ENCODE data around the gene CCDC85B. TPM values are rescaled to one million over a fixed set of nuclear protein-coding genes. Genes with fewer than 3 reads are reported as not detected.

The CCDC85B gene
- total RNA-seq, 1 experiment from 2014 or later, result 55.3 TPM

DNA sequence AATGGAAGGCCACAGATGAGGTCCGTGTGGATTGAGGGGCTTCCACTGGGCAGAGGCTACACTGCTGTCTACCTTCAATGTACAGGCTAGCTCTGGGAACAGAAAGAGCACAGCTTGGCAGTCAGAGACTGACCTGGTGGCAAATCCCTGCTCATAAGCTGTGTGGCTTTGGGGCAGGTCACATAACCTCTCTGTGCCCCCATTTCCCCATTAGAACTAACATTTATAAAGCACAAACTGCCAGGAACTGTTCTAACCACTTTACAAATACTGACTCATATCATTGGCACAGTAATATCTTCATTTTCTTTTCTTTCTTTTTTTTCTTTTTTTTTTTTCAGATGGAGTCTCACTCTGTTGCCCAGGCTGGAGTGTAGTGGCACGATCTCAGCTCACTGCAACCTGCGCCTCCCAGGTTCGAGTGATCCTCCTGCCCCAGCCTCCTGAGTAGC, 6.6 kb downstream of the CCDC85B start:
- ChIA-PET POLR2A (no interaction called here), CTCF (interaction anchor here (2.8 to 4.8 kb wide), 2 partner anchors 7 to 13 kb away, joined by 31 to 47 read pairs; partner anchors contain the start of genes CCDC85B and FIBP)
- H3K4me1 Mint-ChIP-seq, result peaks cover 23% of the 10 kb centered on the region
- ATAC-seq, result no peak
- peaks cover 2% of the 10 kb centered on the region for H3K36me3 Mint-ChIP-seq
- peaks cover 48% of the 10 kb centered on the region for H3K27me3 Mint-ChIP-seq (ENCODE audit: low read depth)
- H3K9me3 Mint-ChIP-seq, result no peaks in the 10 kb centered on the region
- no peak overlapping the region for H3K27ac Mint-ChIP-seq
- no peak for TF ChIP-seq PRRX2 (CRISPR knock-in tag; IDR thresholded peaks at IDR 0.05)
- TF ChIP-seq ZNF263 (CRISPR knock-in tag; IDR thresholded peaks at IDR 0.05; ENCODE audit: low read depth), result no peak
- no peak for TF ChIP-seq TCF7 (CRISPR knock-in tag; IDR thresholded peaks at IDR 0.05; ENCODE audit: low read depth)
- TF ChIP-seq, protein P1, sequence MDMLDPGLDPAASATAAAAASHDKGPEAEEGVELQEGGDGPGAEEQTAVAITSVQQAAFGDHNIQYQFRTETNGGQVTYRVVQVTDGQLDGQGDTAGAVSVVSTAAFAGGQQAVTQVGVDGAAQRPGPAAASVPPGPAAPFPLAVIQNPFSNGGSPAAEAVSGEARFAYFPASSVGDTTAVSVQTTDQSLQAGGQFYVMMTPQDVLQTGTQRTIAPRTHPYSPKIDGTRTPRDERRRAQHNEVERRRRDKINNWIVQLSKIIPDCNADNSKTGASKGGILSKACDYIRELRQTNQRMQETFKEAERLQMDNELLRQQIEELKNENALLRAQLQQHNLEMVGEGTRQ (CRISPR knock-in tag; IDR thresholded peaks at IDR 0.05), result no peak
- TF ChIP-seq CREM (CRISPR knock-in tag; IDR thresholded peaks at IDR 0.05), result no peak
- TF ChIP-seq ZNF232 (CRISPR knock-in tag; IDR thresholded peaks at IDR 0.05), result no peak
- TF ChIP-seq, protein P2, sequence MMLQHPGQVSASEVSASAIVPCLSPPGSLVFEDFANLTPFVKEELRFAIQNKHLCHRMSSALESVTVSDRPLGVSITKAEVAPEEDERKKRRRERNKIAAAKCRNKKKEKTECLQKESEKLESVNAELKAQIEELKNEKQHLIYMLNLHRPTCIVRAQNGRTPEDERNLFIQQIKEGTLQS (CRISPR knock-in tag; conservative IDR thresholded peaks at IDR 0.05), result no peak
- TF ChIP-seq JUN (CRISPR knock-in tag; IDR thresholded peaks at IDR 0.05), result no peak
- TF ChIP-seq ZNF121 (CRISPR knock-in tag; IDR thresholded peaks at IDR 0.05), result no peak
- no peak for TF ChIP-seq SP1 (CRISPR knock-in tag; conservative IDR thresholded peaks at IDR 0.05)
- no peak for TF ChIP-seq EMX1 (CRISPR knock-in tag; IDR thresholded peaks at IDR 0.05)
- TF ChIP-seq SMAD3 (CRISPR knock-in tag; IDR thresholded peaks at IDR 0.05; ENCODE audit: borderline replicate concordance), result no peak
- TF ChIP-seq CREB1 (CRISPR knock-in tag; IDR thresholded peaks at IDR 0.05), result no peak
- TF ChIP-seq JAZF1 (CRISPR knock-in tag; IDR thresholded peaks at IDR 0.05), result no peak
- TF ChIP-seq, protein P3, sequence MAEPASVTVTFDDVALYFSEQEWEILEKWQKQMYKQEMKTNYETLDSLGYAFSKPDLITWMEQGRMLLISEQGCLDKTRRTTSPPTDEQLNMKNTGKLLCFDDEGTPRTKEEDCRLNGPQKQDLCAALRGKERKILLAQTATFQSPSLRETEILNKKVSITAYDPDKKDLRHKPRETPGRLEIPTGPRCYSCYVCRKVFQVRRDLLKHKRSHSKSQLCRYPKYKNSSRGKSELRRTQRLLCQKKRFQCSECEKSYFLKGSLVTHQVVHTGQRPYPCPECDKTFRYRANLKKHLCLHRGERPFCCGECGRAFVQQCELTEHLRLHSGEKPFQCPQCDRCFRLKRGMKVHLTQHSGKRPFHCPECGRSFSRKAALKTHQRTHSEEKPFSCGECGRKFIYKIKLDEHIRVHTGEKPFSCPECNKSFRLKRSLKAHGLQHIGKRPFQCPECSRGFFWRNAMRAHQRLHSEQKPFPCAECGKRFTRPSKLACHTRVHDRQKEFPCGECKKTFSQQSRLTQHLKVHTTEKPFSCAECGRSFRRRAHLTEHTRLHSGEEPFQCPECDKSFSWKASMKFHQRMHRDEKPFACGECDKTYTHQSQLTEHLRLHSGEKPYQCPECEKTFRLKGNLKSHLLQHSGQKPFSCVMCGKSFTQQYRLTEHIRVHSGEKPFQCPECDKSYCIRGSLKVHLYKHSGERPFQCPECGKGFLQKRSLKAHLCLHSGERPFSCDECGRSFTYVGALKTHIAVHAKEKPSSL (CRISPR knock-in tag; conservative IDR thresholded peaks at IDR 0.05), result no peak
- TF ChIP-seq TEAD1 (CRISPR knock-in tag; IDR thresholded peaks at IDR 0.05), result no peak
- TF ChIP-seq, protein P4, sequence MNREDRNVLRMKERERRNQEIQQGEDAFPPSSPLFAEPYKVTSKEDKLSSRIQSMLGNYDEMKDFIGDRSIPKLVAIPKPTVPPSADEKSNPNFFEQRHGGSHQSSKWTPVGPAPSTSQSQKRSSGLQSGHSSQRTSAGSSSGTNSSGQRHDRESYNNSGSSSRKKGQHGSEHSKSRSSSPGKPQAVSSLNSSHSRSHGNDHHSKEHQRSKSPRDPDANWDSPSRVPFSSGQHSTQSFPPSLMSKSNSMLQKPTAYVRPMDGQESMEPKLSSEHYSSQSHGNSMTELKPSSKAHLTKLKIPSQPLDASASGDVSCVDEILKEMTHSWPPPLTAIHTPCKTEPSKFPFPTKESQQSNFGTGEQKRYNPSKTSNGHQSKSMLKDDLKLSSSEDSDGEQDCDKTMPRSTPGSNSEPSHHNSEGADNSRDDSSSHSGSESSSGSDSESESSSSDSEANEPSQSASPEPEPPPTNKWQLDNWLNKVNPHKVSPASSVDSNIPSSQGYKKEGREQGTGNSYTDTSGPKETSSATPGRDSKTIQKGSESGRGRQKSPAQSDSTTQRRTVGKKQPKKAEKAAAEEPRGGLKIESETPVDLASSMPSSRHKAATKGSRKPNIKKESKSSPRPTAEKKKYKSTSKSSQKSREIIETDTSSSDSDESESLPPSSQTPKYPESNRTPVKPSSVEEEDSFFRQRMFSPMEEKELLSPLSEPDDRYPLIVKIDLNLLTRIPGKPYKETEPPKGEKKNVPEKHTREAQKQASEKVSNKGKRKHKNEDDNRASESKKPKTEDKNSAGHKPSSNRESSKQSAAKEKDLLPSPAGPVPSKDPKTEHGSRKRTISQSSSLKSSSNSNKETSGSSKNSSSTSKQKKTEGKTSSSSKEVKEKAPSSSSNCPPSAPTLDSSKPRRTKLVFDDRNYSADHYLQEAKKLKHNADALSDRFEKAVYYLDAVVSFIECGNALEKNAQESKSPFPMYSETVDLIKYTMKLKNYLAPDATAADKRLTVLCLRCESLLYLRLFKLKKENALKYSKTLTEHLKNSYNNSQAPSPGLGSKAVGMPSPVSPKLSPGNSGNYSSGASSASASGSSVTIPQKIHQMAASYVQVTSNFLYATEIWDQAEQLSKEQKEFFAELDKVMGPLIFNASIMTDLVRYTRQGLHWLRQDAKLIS (CRISPR knock-in tag; IDR thresholded peaks at IDR 0.05; ENCODE audit: borderline replicate concordance), result no peak
- no peak for TF ChIP-seq TEAD4 (CRISPR knock-in tag; IDR thresholded peaks at IDR 0.05)
- H3K4me3 Mint-ChIP-seq, result no peak overlapping the region
- no peak for DNase-seq (ENCODE audit: low spot score)

DNA sequence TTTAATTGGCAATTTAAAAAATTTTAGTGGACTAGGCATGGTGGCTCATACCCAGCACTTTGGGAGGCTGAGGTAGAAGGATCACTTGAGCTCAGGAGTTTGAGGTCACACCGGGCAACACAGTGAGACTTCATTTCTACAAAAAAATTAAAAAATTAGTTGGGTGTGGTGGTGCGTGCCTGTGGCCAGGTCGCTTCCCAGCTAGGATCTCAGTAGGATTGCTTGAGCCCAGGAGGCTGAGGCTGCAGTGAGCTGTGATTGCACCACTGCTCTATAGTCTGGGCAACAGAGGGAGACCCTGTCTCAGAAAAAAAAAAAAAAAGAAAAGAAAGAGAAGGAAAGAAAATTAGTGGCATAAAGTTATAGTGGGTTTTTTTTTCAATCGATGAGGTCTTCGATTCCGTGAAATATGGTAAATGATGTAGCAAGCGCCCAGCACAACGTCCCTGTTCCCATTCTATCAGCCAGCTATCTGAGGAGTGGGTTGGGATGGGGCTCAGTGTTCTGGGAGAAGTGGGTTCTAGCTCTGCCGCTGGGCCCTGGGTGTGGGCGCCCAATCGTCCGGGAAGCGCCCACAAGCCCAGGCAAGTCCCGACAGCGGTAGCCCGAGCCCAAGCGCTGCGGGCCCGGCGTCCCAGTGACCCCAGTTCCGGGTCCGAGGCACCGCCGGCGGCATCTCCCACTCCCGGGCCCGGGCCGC, 8.3 kb downstream of the CCDC85B start:
- Mint-ChIP-seq H3K27ac (no peak overlapping the region), H3K36me3 (no peaks in the 10 kb centered on the region; the same call in 1 of the 2 replicates), H3K4me3 (peak overlapping the region; percentile 71), H3K4me1 (peaks cover 8% of the 10 kb centered on the region), H3K9me3 (no peaks in the 10 kb centered on the region), H3K27me3 (ENCODE audit: low read depth) (peaks cover 65% of the 10 kb centered on the region)
- ATAC-seq, result no peak
- ChIA-PET POLR2A (interaction anchor here (0.7 to 1.3 kb wide), 3 partner anchors 8 to 48 kb away, joined by 3 to 7 read pairs (median 3); partner anchors contain the start of gene CCDC85B), CTCF (interaction anchor here (0.6 to 2.8 kb wide), 9 partner anchors 9 to 762 kb away, joined by 3 to 47 read pairs (median 4); partner anchors contain the start of genes CCDC85B, FIBP and MUS81)
- DNase-seq (ENCODE audit: low spot score), result no peak
- TF ChIP-seq, protein P5, sequence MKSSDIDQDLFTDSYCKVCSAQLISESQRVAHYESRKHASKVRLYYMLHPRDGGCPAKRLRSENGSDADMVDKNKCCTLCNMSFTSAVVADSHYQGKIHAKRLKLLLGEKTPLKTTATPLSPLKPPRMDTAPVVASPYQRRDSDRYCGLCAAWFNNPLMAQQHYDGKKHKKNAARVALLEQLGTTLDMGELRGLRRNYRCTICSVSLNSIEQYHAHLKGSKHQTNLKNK (CRISPR knock-in tag; IDR thresholded peaks at IDR 0.05), result no peak
- TF ChIP-seq TEAD4 (CRISPR knock-in tag; IDR thresholded peaks at IDR 0.05) (no peak), HMGA2 (CRISPR knock-in tag; IDR thresholded peaks at IDR 0.05) (no peak), ZNF396 (CRISPR knock-in tag; IDR thresholded peaks at IDR 0.05; ENCODE audit: borderline replicate concordance) (no peak), ZNF138 (CRISPR knock-in tag; conservative IDR thresholded peaks at IDR 0.05) (no peak), PRRX2 (CRISPR knock-in tag; IDR thresholded peaks at IDR 0.05) (no peak)
- TF ChIP-seq, protein P6, sequence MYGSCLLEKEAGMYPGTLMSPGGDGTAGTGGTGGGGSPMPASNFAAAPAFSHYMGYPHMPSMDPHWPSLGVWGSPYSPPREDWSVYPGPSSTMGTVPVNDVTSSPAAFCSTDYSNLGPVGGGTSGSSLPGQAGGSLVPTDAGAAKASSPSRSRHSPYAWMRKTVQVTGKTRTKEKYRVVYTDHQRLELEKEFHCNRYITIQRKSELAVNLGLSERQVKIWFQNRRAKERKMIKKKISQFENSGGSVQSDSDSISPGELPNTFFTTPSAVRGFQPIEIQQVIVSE (CRISPR knock-in tag; IDR thresholded peaks at IDR 0.05; ENCODE audit: borderline replicate concordance), result no peak
- TF ChIP-seq, protein P1 (CRISPR knock-in tag; IDR thresholded peaks at IDR 0.05), result no peak
- TF ChIP-seq, protein P7, sequence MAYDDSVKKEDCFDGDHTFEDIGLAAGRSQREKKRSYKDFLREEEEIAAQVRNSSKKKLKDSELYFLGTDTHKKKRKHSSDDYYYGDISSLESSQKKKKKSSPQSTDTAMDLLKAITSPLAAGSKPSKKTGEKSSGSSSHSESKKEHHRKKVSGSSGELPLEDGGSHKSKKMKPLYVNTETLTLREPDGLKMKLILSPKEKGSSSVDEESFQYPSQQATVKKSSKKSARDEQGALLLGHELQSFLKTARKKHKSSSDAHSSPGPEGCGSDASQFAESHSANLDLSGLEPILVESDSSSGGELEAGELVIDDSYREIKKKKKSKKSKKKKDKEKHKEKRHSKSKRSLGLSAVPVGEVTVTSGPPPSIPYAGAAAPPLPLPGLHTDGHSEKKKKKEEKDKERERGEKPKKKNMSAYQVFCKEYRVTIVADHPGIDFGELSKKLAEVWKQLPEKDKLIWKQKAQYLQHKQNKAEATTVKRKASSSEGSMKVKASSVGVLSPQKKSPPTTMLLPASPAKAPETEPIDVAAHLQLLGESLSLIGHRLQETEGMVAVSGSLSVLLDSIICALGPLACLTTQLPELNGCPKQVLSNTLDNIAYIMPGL (CRISPR knock-in tag; IDR thresholded peaks at IDR 0.05), result no peak
